Measurements from ENCODE around the gene DNAJC21. TPM values are rescaled to one million over a fixed set of nuclear protein-coding genes. Genes with fewer than 3 reads are reported as not detected.

The DNAJC21 gene
- total and polyA plus RNA-seq, 10 of the 15 experiments (the other 5 are each of a cell fraction or from before 2014, with no cell fraction given) = 9.2 to 53.5 (median 23.7) TPM

GRCh38 chr5:34993951-34994350, 64.6 kb downstream of the DNAJC21 start (continued):
- no peak for TF ChIP-seq ZBTB4 (CRISPR knock-in tag; IDR thresholded peaks at IDR 0.05)
- no peak for TF ChIP-seq RELB (IDR thresholded peaks at IDR 0.05; ENCODE audit: low read depth)

GRCh38 chr5:34996261-34996660, 66.9 kb downstream of the DNAJC21 start:
- intact Hi-C loops (cut with micrococcal nuclease; ENCODE audit: unreplicated experiment) = no loop called here
- WGBS (ENCODE audit: insufficient coverage, insufficient replicate concordance, low lambda C conversion rate, missing lambda C conversion rate) = 50% methylated on average over 2 of the region's 2 CpGs
- no peak for FAIRE-seq
- ATAC-seq = no peak
- ChIA-PET POLR2A (no interaction called here), CTCF (interaction anchor here (2.5 kb wide), 1 partner anchor 38 kb away, joined by 8 read pairs; no protein-coding TSS in a partner anchor), SMC1A (ENCODE audit: uncharacterized antibody, unreplicated experiment) (interaction anchor here (1.0 to 1.5 kb wide), 2 partner anchors 27 to 80 kb away, joined by 3 to 4 read pairs; no protein-coding TSS in a partner anchor), RAD21 (ENCODE audit: unreplicated experiment) (no interaction called here)
- H2AFZ ChIP-seq (ENCODE audit: control insufficient read depth, low read depth, low read length) = no peak overlapping the region
- no peaks in the 10 kb centered on the region for H4K20me1 ChIP-seq (ENCODE audit: control insufficient read depth, insufficient read depth)
- no peak overlapping the region for H3K9ac ChIP-seq (ENCODE audit: control insufficient read depth, insufficient read depth, low read length)
- no peaks in the 10 kb centered on the region for H3K79me2 ChIP-seq (ENCODE audit: control insufficient read depth, insufficient read depth, low read length)
- no peak overlapping the region for H3K4me2 ChIP-seq (ENCODE audit: control insufficient read depth, insufficient read depth)
- in situ Hi-C loops (cut with MboI) = no loop called here
- H3K9me3 ChIP-seq (replicated peaks; ENCODE audit: control insufficient read depth, insufficient read depth, low read length) = no peaks in the 10 kb centered on the region
- TF ChIP-seq CTCF (IDR thresholded peaks at IDR 0.05 in 2 of 3, conservative IDR thresholded peaks at IDR 0.05 in 1 of 3; ENCODE audit: control insufficient read depth in 2 of 3, extremely low read depth in 1 of 3, insufficient read depth in 1 of 3, low read depth in 3 of 3, low read length in 3 of 3) (no peak), EGR1 (IDR thresholded peaks at IDR 0.05; ENCODE audit: borderline replicate concordance in 1 of 2, low read depth in 2 of 2, low read length in 2 of 2) (no peak), HSF1 (IDR thresholded peaks at IDR 0.05; ENCODE audit: low read depth, low read length) (no peak), E2F4 (IDR thresholded peaks at IDR 0.05; ENCODE audit: low read depth, low read length) (no peak), SMARCA5 (IDR thresholded peaks at IDR 0.05) (no peak), SIN3A (IDR thresholded peaks at IDR 0.05; ENCODE audit: low read depth, low read length) (no peak), STAT3 (IDR thresholded peaks at IDR 0.05; ENCODE audit: low read depth, low read length) (no peak), ZNF622 (IDR thresholded peaks at IDR 0.05) (no peak), JUND (IDR thresholded peaks at IDR 0.05; ENCODE audit: low read depth, low read length) (no peak), DPF2 (IDR thresholded peaks at IDR 0.05) (no peak), BHLHE40 (IDR thresholded peaks at IDR 0.05; ENCODE audit: borderline replicate concordance in 1 of 2, low read depth in 2 of 2, low read length in 1 of 2) (no peak)
- BruUV-seq (replicated peaks) = no TSS peak
- no peak overlapping the region for H3K27ac ChIP-seq (ENCODE audit: control insufficient read depth, insufficient read depth)
- H3K27me3 ChIP-seq (replicated peaks in 1 of 2; ENCODE audit: control insufficient read depth in 2 of 2, insufficient read depth in 2 of 2, low read length in 1 of 2) = no peaks in the 10 kb centered on the region; a peak in 1 of 4 replicates
- H3K4me3 ChIP-seq = no peak overlapping the region
- H3K36me3 ChIP-seq (ENCODE audit: control insufficient read depth in 2 of 2, insufficient read depth in 2 of 2, low read length in 1 of 2) = no peaks in the 10 kb centered on the region
- DNase-seq (ENCODE audit: low read depth, low spot score) = no peak
- H3K4me1 ChIP-seq (ENCODE audit: control insufficient read depth, insufficient read depth, low read length) = no peaks in the 10 kb centered on the region
